Mucosa of descending colon (tissue), 3 donors: ENCODE results near the gene YPEL5. TPM values are rescaled to one million over a fixed set of nuclear protein-coding genes. Genes with fewer than 3 reads are reported as not detected.

Source experiments
- ATAC-seq: fragments of 200-7000 bp; cut with Tn5 transposase; one replicate; pipeline ENCODE4 v1.9.1; 2020; ENCODE audit warnings: mild to moderate bottlenecking, moderate library complexity
- DNase-seq, 3 donors: peaks; one replicate each; pipeline ENCODE4 v3.0.0-alpha.2; 2020
- H3K36me3 ChIP-seq: fragments of 200-600 bp; one replicate; pipeline ENCODE4 v1.8.0; 2021; ENCODE audit warnings: low read depth, mild to moderate bottlenecking
- H3K4me1 ChIP-seq: fragments of 200-600 bp; one replicate; pipeline ENCODE4 v1.8.0; 2021; ENCODE audit warnings: low read depth, mild to moderate bottlenecking
- H3K4me3 ChIP-seq: fragments of 200-600 bp; one replicate; pipeline ENCODE4 v1.8.0; 2021; ENCODE audit warnings: mild to moderate bottlenecking
- H3K9me3 ChIP-seq: fragments of 200-600 bp; one replicate; pipeline ENCODE4 v1.8.0; 2021; ENCODE audit warnings: mild to moderate bottlenecking
- intact Hi-C, 2 donors: fragments of 100-400 bp; cut with DNase I in 1 of 2; cut with micrococcal nuclease in 1 of 2; formaldehyde crosslinking; loops; one replicate each; pipeline versions ENCODE4 v1.11.0 to v1.11.1; 2022; cut with DNase I, micrococcal nuclease
- total RNA-seq, 3 donors: library from RNA; stranded (reverse); fragmentation: NEBNext Ultra II Directional in 2 of 3; extraction: Animal tissue kit (Norgen Biotek cat#: 25700) in 2 of 3; gene quantifications; one replicate each; pipeline versions ENCODE4 v1.2.1 to v1.2.4, GENCODE V29; 2021 to 2023
- TF ChIP-seq, protein P1 (sequence below): fragments of 200-600 bp; IDR thresholded peaks from one replicate; pipeline ENCODE4 v1.8.0; 2022; ENCODE audit warnings: antibody characterized with exemption, mild to moderate bottlenecking
- donor health status: DM: no; HTN: no; CAD: no; lungs with moderate emphysema.
- donor health status: DM: no; HTN: no; CAD: no.
- donor health status: DM: no; HTN: yes; CAD: no.

YPEL5 gene
- total RNA-seq, 3 donors from 2014 or later: 58.0 to 104 (median 79.3) TPM

GRCh38 chr2:30206461-30207430 is 59.9 kb downstream of the YPEL5 start:
- Histone ChIP-seq H3K36me3 (no peaks in the 10 kb centered on the region), H3K9me3 (peaks cover 2% of the 10 kb centered on the region), H3K4me3 (no peak overlapping the region), H3K4me1 (no peaks in the 10 kb centered on the region)
- intact Hi-C loops: loop anchor here (5.0 to 10.0 kb wide), 2 partner anchors 128 to 501 kb away; no protein-coding TSS in a partner anchor
- no peak for ATAC-seq
- TF ChIP-seq, protein P1, sequence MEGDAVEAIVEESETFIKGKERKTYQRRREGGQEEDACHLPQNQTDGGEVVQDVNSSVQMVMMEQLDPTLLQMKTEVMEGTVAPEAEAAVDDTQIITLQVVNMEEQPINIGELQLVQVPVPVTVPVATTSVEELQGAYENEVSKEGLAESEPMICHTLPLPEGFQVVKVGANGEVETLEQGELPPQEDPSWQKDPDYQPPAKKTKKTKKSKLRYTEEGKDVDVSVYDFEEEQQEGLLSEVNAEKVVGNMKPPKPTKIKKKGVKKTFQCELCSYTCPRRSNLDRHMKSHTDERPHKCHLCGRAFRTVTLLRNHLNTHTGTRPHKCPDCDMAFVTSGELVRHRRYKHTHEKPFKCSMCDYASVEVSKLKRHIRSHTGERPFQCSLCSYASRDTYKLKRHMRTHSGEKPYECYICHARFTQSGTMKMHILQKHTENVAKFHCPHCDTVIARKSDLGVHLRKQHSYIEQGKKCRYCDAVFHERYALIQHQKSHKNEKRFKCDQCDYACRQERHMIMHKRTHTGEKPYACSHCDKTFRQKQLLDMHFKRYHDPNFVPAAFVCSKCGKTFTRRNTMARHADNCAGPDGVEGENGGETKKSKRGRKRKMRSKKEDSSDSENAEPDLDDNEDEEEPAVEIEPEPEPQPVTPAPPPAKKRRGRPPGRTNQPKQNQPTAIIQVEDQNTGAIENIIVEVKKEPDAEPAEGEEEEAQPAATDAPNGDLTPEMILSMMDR: no peak
- DNase-seq: no peak

GRCh38 chr2:30208453-30208852 is 61.6 kb downstream of the YPEL5 start:
- DNase-seq: peak in 2 of 3 donors; percentile 67 to 72
- peak; percentile 92 for ATAC-seq
- Histone ChIP-seq H3K36me3 (no peaks in the 10 kb centered on the region), H3K4me3 (no peak overlapping the region), H3K9me3 (peaks cover 2% of the 10 kb centered on the region), H3K4me1 (no peaks in the 10 kb centered on the region)
- TF ChIP-seq, protein P1: peak; percentile 50
- intact Hi-C loops: loop anchor here (2.0 to 10.0 kb wide), 3 partner anchors 126 to 499 kb away; no protein-coding TSS in a partner anchor

DNA sequence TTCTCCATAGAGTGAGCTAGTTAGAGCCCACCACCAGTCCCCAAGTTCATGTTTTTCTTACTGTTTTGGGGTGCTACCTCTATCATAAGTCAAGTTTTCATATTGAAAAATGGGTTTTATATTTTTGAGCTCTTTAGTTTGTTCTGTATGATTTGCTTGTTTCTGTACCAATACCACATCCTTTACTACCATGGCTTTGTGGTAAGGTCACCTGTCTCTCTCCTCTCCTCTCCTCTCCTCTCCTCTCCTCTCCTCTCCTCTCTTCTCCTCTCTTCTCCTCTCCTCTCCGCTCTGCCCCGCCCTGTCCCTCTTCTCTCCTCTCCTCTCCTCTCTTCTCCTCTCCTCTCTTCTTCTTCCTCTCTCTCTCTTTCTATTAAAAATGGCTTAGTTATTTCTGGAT is 62.4 kb downstream of the YPEL5 start:
- Histone ChIP-seq H3K36me3 (no peaks in the 10 kb centered on the region), H3K9me3 (peaks cover 2% of the 10 kb centered on the region), H3K4me1 (no peaks in the 10 kb centered on the region), H3K4me3 (no peak overlapping the region)
- ATAC-seq (peak; percentile 27), DNase-seq (no peak)
- intact Hi-C loops: loop anchor here (2.0 to 10.0 kb wide), 3 partner anchors 126 to 498 kb away; no protein-coding TSS in a partner anchor
- TF ChIP-seq, protein P1: no peak

Other genes with a start within 250 kb of the YPEL5 start
- gene ALK, start 225.4 kb upstream of the YPEL5 start, total RNA-seq: 1 to 10 TPM in 1 of 3 donors, under 1 TPM in 2; 0.07 to 2.4 (median 0.09) TPM
- gene LBH, start 84.5 kb downstream of the YPEL5 start, total RNA-seq: 10 to 100 TPM in 2 of 3 donors, 1 to 10 TPM in 1; 7.2 to 12.8 (median 12.4) TPM